Middle frontal gyrus (tissue), 1 donor: ENCODE measurements around the gene NFKBIZ.

Experiments used
- DNase-seq: peaks from one replicate; pipeline ENCODE4 v3.0.0-alpha.2; 2015; ENCODE audit warnings: low spot score; ENCODE audit errors: extremely low spot score

Gene NFKBIZ

DNA sequence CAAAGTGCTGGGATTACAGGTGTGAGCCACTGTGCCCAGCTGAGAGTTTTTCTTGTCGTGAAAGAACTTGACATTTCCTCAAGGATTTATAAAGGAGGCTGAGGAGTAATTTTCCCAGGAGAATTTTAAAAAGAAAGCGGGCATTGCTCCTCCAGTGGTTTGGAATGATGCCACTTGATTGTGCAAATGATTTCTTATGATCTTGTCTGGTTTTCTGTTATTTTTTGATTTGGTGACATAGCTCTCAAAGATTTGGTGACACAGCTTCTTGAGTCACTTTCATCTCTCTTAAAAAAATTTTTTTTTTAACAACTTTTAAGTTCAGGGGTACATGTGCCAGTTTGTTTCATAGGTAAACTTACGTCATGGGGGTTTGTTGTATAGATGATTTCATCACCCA, 24.6 kb upstream of the NFKBIZ start:
- no peak for DNase-seq

- DNase-seq, result no peak
Observed at GRCh38 chr3:101825904-101826445, 23.3 kb upstream of the NFKBIZ start.

DNA sequence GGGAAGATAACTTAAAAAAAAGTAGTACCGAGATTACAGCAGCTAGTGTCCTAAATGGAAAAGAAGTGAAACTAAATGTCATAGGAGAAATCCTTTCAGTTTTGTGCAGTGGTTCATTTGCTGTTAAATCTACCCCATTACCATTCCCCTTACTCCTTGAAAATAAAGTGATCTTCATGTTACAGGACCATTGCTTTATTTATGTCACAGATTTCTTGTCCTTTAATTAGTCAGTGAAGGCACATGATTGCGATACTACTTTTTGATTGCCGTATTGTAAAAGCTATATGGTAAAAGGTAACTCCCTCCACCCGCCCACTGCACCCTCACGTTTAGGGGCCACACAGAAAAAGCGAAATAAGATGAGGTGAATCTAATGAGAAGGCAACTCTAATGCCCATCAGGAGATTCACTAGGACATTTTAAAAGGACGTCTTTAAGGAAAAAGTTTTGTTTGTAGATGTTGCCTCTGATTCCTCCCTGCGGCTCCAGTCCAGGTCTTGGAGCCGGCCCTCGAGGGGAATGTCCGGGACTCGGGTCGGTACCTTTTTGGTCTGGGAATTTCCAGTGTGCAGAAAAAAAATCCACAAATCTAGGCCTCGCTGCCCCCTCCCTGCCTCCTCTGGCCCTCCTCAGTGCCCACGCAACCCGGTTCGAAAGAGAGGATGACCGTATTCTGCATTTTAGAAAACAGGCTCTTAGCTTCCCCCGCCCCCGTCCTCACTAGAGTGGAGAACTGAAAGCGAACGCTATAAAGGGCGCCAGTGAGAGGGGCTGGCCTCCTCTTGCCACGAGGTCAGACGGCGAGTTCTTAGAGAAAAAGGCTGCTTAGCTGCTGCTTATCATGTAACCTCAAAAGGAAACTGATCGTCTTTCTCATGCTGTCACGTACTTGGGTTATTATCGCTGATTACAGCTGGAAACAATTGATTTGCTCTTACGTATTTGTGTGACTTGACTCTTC, 21.8 kb upstream of the NFKBIZ start:
- DNase-seq, result no peak

GRCh38 chr3:101828276-101828675, 21.0 kb upstream of the NFKBIZ start:
- no peak for DNase-seq

GRCh38 chr3:101828691-101829436, 20.4 kb upstream of the NFKBIZ start:
- no peak for DNase-seq

DNA sequence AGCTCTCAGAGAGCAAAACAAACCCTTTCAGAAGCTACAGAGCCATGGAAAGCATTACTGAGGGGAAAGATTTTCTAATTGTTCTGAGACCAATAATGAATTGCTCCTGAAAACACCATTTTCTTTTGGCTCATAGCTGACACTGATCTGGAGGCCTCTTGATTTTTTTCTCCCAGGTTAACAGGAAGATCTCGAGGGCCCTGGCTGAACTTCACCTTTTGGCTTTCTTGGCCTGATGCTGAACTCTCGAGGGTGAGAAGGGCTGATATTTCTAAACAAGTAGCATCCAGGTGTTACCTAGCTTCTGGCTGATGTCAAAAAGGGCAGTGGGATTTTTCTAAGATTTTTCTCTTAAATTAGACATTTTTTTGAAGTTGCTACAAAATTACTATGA, 19.9 kb upstream of the NFKBIZ start:
- no peak for DNase-seq

DNA sequence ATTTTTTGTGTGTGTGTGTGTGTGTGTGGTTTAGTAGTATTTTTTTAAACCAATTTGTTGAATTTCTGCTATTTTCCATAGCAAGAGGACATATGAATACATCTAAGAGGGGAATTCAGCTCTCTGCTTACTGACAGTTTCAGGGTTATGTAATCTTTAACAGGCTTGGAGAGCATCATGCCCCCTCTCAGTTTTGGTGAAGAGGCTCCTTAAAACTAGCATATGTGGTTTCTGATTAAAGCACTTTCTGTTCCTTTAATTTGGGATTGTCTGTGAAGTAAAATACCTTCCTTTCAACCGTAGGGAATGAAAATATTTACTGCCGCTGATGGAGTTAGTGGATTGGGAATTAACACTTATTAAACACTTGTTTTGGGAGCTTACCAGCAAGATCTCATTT, 19.4 kb upstream of the NFKBIZ start:
- DNase-seq, result no peak

DNA sequence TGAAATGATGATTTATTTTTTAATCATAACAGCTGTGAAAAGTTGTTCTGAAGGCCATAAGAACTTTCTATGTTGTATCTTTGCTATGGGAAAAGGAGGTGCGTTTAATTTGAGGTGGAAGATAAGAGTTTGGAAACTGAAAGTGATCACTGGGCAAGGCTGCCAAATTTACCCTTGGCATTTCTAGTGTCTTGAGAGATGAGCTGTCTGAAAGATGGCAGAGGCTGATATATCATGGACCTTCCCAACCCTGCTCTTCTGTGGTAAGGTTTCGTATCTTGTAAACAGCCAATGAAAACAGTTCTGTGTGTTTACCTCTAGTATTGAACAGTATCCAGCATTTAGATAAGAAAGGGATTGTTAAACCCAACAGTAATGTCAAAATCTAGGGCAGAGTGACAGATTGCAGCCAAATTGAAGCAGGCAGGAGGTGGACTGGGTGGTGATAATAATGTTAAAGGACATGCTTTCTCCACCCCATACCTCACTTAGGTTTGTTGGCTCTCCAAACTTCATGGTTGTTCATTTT, 15.8 kb upstream of the NFKBIZ start:
- no peak for DNase-seq

GRCh38 chr3:101835676-101836075, 13.6 kb upstream of the NFKBIZ start:
- no peak for DNase-seq

GRCh38 chr3:101836160-101836559, 13.2 kb upstream of the NFKBIZ start:
- no peak for DNase-seq

- no peak for DNase-seq
Observed at GRCh38 chr3:101836652-101837598, 12.4 kb upstream of the NFKBIZ start.

DNA sequence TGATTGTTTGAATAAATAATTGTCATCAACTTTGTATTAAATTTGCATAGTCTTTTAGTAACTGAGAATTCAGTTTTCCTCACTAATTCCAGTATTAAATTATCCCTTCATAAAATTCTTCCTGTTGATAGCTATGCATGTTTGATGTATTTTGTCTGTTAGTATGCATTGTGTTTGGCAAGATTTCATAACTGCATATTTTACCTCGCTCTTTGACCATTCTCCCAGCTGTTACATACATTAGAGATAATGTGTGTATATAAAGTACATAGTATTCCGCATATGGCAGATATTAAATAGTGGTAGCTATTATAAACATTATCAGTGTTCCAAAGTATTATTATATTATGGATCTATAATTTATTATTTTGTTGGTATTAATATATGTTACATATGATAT, 10.6 kb upstream of the NFKBIZ start:
- no peak for DNase-seq

GRCh38 chr3:101840066-101840465, 9.2 kb upstream of the NFKBIZ start:
- no peak for DNase-seq

GRCh38 chr3:101842245-101842934, 6.9 kb upstream of the NFKBIZ start:
- DNase-seq, result no peak

GRCh38 chr3:101842935-101843330, 6.4 kb upstream of the NFKBIZ start:
- DNase-seq, result no peak

- no peak for DNase-seq
Observed at GRCh38 chr3:101845425-101845824, 3.9 kb upstream of the NFKBIZ start.

DNA sequence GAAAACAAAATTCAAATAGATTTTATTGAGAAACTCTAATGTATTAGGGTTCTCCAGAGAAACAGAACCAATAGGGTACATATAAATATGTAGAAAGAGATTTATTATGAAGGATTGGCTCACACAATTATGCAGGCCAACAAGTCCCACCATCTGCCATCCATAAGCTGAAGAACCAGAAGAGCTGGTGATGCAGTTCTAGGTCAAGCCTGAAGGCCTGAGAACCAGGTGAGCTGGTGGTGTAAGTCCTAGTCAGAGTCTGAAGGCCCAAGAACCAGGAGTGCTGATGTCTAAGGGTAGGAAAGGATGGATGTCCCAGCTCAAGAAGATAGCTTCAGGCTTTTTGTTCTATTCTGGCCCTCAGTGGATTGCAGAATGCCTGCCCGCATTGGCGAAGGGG, 2.6 kb upstream of the NFKBIZ start:
- no peak for DNase-seq

DNA sequence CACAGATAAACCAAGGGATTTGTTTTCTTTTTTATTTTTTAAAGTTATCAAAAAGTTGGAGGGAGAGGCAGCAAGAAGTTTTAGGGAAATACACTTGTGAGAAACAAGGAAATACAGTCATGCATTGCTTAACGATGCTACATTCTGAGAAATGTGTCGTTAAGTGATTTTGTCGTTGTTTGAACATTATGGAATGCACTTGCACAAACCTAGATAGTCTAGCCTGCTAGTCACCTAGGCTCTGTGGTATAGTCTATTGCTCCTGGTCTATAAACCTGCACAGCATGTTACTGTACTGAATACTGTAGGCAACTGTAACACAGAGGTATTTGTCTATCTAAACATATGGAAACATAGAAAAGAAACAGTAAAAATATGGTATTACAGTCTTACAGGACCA, 2.0 kb upstream of the NFKBIZ start:
- no peak for DNase-seq

GRCh38 chr3:101848326-101848725, 988 bp upstream of the NFKBIZ start:
- no peak for DNase-seq

DNA sequence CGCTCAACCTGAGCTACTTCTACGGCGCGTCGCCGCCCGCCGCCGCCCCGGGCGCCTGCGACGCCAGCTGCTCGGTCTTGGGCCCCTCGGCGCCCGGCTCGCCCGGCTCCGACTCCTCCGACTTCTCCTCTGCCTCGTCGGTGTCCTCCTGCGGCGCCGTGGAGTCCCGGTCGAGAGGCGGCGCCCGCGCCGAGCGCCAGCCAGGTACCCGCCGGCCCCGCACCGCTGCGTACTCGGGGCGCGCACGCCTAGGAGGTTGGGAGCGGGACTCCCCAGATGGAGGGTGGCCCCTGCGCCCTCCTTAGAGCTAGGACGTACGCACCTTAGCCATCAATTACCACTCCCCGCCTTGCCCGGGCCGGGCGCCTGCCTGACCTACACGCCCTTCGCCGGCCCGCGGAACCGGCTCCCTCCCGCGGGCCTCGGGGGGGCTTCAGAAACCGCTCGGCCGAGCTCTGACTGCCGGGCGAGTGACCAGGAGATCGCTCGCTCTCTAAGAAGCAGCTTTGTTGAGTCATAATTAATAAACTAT, 466 bp downstream of the NFKBIZ start:
- DNase-seq, result no peak
